B cell (primary cell): ENCODE data around the gene THAP8. TPM values are rescaled to one million over a fixed set of nuclear protein-coding genes. Genes with fewer than 3 reads are reported as not detected.

ENCODE experiments used
- ATAC-seq: fragments of 200-7000 bp; cut with Tn5 transposase; one replicate; pipeline ENCODE4 v1.10.0; 2021; ENCODE audit warnings: low read depth, mild to moderate bottlenecking, moderate number of reproducible peaks, moderate library complexity
- CTCF ChIA-PET: fragments of 350-600 bp; sonication (Branson Sonifier 250); formaldehyde crosslinking; loops from one replicate; lab custom pipeline; 2021; ENCODE audit warnings: antibody characterized with exemption, inconsistent platforms; lab: Charles Lee
- POLR2A ChIA-PET: fragments of 350-600 bp; sonication (Branson Sonifier 250); formaldehyde crosslinking; loops from one replicate; lab custom pipeline; 2021; ENCODE audit warnings: antibody characterized with exemption; lab: Charles Lee
- DNase-seq: peaks from one replicate; pipeline ENCODE4 v3.0.0; 2013
- H2AFZ ChIP-seq: 2 replicates; pipeline ENCODE4 v1.6.1; 2012; ENCODE audit warnings: mild to moderate bottlenecking, low read depth, low read length; ENCODE audit not compliant: insufficient read depth, poor library complexity, severe bottlenecking
- H3K27ac ChIP-seq, 2 donors: 1 replicate in 1 of 2; 2 replicates in 1 of 2; pipeline ENCODE4 v1.5.1; 2012 to 2013; ENCODE audit warnings: low read length in 2 of 2, mild to moderate bottlenecking in 2 of 2, moderate library complexity in 1 of 2
- H3K27me3 ChIP-seq, 4 experiments: fragments of 200-600 bp in 1 of 4; sonication (generic) in 1 of 4; replicated peaks in 1 of 4; 1 replicate in 2 of 4; 2 replicates in 2 of 4; pipeline versions ENCODE4 v1.6.1 to v1.7.0; 2013 to 2016; ENCODE audit warnings: low read length in 3 of 4, mild to moderate bottlenecking in 2 of 4, mixed read lengths in 1 of 4, moderate library complexity in 1 of 4; ENCODE audit not compliant: insufficient read depth in 4 of 4, control insufficient read depth in 3 of 4; ENCODE audit errors: control extremely low read depth in 1 of 4
- H3K36me3 ChIP-seq, 2 experiments: replicated peaks in 1 of 2; 1 replicate in 1 of 2; 2 replicates in 1 of 2; pipeline versions ENCODE4 v1.6.1 to v1.7.1; 2013; ENCODE audit warnings: low read length in 1 of 2; ENCODE audit not compliant: insufficient read depth in 2 of 2, control insufficient read depth in 1 of 2; ENCODE audit errors: control extremely low read depth in 1 of 2, extremely low read depth in 1 of 2
- H3K4me1 ChIP-seq, 2 donors: fragments of 200-600 bp in 1 of 2; sonication (generic) in 1 of 2; 1 replicate in 1 of 2; 2 replicates in 1 of 2; pipeline versions ENCODE4 v1.5.1 to v1.6.1; 2013 to 2017; ENCODE audit warnings: low read length in 2 of 2; ENCODE audit not compliant: control insufficient read depth in 2 of 2, insufficient read depth in 2 of 2
- H3K4me2 ChIP-seq: replicated peaks from 2 replicates; pipeline ENCODE3; 2012; ENCODE audit warnings: mild to moderate bottlenecking, low read depth, low read length; ENCODE audit not compliant: poor library complexity, severe bottlenecking
- H3K4me3 ChIP-seq, 5 experiments: fragments of 200-600 bp in 1 of 5; sonication (generic) in 1 of 5; 1 replicate in 3 of 5; 2 replicates in 2 of 5; pipeline versions ENCODE4 v1.5.1 to v1.7.0; 2011 to 2016; ENCODE audit warnings: low read length in 4 of 5, mild to moderate bottlenecking in 4 of 5, low read depth in 2 of 5, control low read depth in 1 of 5, moderate library complexity in 1 of 5; ENCODE audit not compliant: insufficient read depth in 1 of 5; ENCODE audit errors: control extremely low read depth in 1 of 5, extremely low read depth in 1 of 5
- H3K79me2 ChIP-seq: fragments of 200-600 bp; sonication (generic); one replicate; pipeline ENCODE4 v1.6.0; 2016; ENCODE audit warnings: low read length; ENCODE audit not compliant: control insufficient read depth, insufficient read depth
- H3K9ac ChIP-seq: fragments of 200-600 bp; sonication (generic); 2 replicates; pipeline ENCODE4 v1.6.1; 2017; ENCODE audit warnings: mild to moderate bottlenecking, low read length, moderate library complexity
- H3K9me3 ChIP-seq, 3 donors: one replicate each; pipeline versions ENCODE4 v1.6.1 to v1.7.1; 2013; ENCODE audit warnings: low read length in 2 of 3; ENCODE audit not compliant: control insufficient read depth in 2 of 3, insufficient read depth in 1 of 3; ENCODE audit errors: control extremely low read depth in 1 of 3
- H4K20me1 ChIP-seq: 2 replicates; pipeline ENCODE4 v1.6.0; 2012; ENCODE audit warnings: mild to moderate bottlenecking, low read length; ENCODE audit not compliant: insufficient read depth, control insufficient read depth, poor library complexity, severe bottlenecking
- H3K27ac Mint-ChIP-seq: one replicate; pipeline ENCODE4 v1.8.0; 2021; ENCODE audit warnings: mixed read lengths
- H3K27me3 Mint-ChIP-seq: one replicate; pipeline ENCODE4 v1.8.0; 2021; ENCODE audit warnings: mixed read lengths
- H3K4me1 Mint-ChIP-seq: one replicate; pipeline ENCODE4 v1.8.0; 2021; ENCODE audit warnings: mixed read lengths
- H3K4me3 Mint-ChIP-seq: one replicate; pipeline ENCODE4 v1.8.0; 2021; ENCODE audit warnings: mixed read lengths
- H3K9me3 Mint-ChIP-seq: one replicate; pipeline ENCODE4 v1.8.0; 2022; ENCODE audit warnings: mixed read lengths; ENCODE audit not compliant: insufficient read depth
- EZH2 ChIP-seq: IDR thresholded peaks from 2 replicates; pipeline ENCODE4 v1.6.1; 2012; ENCODE audit warnings: borderline replicate concordance, low read depth, mild to moderate bottlenecking, moderate library complexity, low read length; ENCODE audit not compliant: insufficient read depth, poor library complexity, severe bottlenecking
- WGBS: methylation state at CpG from one replicate; pipeline ENCODE4 v1.1.5; 2013; ENCODE audit warnings: missing lambda C conversion rate; ENCODE audit not compliant: insufficient coverage; 5-methylcytosine and 5-hydroxymethylcytosine counted together
- intact Hi-C: fragments of 100-400 bp; cut with micrococcal nuclease; formaldehyde crosslinking; loops from one replicate; pipeline ENCODE4 v1.10.0; 2022
- polyA plus RNA-seq: library from polyadenylated mRNA; depleted of rRNA; stranded (reverse); fragments of >200 nt; gene quantifications from 2 replicates; pipeline ENCODE4 v1.2.3, GENCODE V29; 2012
- total RNA-seq, 2 donors: library from RNA; stranded (reverse); fragments of 120-200 nt in 1 of 2; gene quantifications; 1 replicate in 1 of 2; 2 replicates in 1 of 2; pipeline versions ENCODE4 v1.2.3 to v1.2.4, GENCODE V29; 2013 to 2022
- TF ChIP-seq, protein P1 (sequence below): fragments of 200-600 bp; IDR thresholded peaks from one replicate; pipeline ENCODE4 v1.8.0; 2022; ENCODE audit warnings: antibody characterized with exemption, mild to moderate bottlenecking

Gene THAP8
- total and polyA plus RNA-seq, 2 donors (not counting 1 experiment from before 2014, with no cell fraction given) = 4.5 to 5.7 TPM

DNA sequence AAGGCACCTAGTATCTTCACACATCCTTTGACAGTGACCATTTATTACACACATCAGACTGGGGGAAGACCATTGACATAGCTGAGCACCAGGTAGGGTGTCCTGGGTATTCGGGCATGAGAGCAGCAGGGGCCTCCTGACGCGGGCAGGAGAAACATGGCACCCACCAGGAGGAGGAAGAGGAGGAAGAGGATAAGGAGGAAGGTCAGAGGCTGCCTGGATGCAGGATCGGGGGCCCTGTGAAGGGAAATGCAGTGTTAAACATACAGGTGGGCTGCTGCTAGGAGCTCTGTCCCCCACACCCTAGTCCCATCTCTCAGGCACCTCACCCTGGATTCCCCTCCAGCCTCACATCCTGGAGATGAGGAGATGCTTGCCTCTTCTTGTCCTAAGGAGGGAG is 50.8 kb downstream of the THAP8 start:
- peaks cover 2 to 12% of the 10 kb centered on the region in 2 experiments for H3K36me3 ChIP-seq
- ChIA-PET POLR2A (interaction anchor here (0.6 kb wide), 1 partner anchor 12 kb away, joined by 3 read pairs; no protein-coding TSS in a partner anchor), CTCF (interaction anchor here (0.5 to 0.6 kb wide), 2 partner anchors 11 to 15 kb away, joined by 3 to 4 read pairs; no protein-coding TSS in a partner anchor)
- TF ChIP-seq, protein P1, sequence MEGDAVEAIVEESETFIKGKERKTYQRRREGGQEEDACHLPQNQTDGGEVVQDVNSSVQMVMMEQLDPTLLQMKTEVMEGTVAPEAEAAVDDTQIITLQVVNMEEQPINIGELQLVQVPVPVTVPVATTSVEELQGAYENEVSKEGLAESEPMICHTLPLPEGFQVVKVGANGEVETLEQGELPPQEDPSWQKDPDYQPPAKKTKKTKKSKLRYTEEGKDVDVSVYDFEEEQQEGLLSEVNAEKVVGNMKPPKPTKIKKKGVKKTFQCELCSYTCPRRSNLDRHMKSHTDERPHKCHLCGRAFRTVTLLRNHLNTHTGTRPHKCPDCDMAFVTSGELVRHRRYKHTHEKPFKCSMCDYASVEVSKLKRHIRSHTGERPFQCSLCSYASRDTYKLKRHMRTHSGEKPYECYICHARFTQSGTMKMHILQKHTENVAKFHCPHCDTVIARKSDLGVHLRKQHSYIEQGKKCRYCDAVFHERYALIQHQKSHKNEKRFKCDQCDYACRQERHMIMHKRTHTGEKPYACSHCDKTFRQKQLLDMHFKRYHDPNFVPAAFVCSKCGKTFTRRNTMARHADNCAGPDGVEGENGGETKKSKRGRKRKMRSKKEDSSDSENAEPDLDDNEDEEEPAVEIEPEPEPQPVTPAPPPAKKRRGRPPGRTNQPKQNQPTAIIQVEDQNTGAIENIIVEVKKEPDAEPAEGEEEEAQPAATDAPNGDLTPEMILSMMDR = no peak
- TF ChIP-seq EZH2 = no peak
- intact Hi-C loops = no loop called here
- 95% methylated on average over 4 of the region's 4 CpGs for WGBS
- H3K4me3 Mint-ChIP-seq = no peak overlapping the region
- DNase-seq (no peak), ATAC-seq (no peak)
- no peak overlapping the region for H3K9ac ChIP-seq
- no peaks in the 10 kb centered on the region for H3K4me1 ChIP-seq
- no peak overlapping the region for H3K27ac Mint-ChIP-seq
- no peak overlapping the region for H3K27ac ChIP-seq
- H3K27me3 ChIP-seq = no peaks in the 10 kb centered on the region
- no peak overlapping the region for H3K4me3 ChIP-seq
- peaks cover 5% of the 10 kb centered on the region for H3K4me1 Mint-ChIP-seq
- H4K20me1 ChIP-seq = peaks cover 13% of the 10 kb centered on the region
- peaks cover 3% of the 10 kb centered on the region for H3K79me2 ChIP-seq
- no peaks in the 10 kb centered on the region for H3K9me3 ChIP-seq
- H3K4me2 ChIP-seq = no peak overlapping the region
- no peak overlapping the region for H2AFZ ChIP-seq
- H3K9me3 Mint-ChIP-seq = no peaks in the 10 kb centered on the region
- H3K27me3 Mint-ChIP-seq = no peaks in the 10 kb centered on the region

DNA sequence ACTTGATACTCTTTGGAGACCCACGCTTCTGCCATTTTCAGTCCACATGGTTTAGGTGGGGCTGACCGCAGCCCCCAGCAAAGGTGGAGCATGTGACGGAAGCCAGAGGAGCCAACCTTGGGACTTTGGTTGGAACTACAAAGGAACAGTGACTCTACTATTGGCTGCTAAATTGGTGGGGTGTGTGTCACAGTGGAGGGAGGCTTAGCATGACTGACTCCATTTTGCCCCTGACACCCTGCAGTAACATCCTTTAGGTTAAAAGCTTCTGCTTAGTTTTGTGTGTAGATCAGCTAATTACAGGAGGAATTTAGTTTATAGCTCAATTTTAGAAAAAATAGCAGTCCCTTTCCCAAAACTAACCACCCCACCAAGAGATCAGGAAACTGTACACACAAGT is 52.5 kb downstream of the THAP8 start:
- Histone ChIP-seq H3K27ac (no peak overlapping the region), H3K36me3 (peaks cover 2 to 18% of the 10 kb centered on the region in 2 experiments), H3K4me1 (peaks cover 2 to 3% of the 10 kb centered on the region in 2 donors), H3K9ac (no peak overlapping the region), H3K4me3 (no peak overlapping the region), H3K4me2 (no peak overlapping the region), H3K79me2 (peaks cover 16% of the 10 kb centered on the region), H3K9me3 (no peaks in the 10 kb centered on the region), H2AFZ (no peak overlapping the region), H4K20me1 (peaks cover 16% of the 10 kb centered on the region), H3K27me3 (no peaks in the 10 kb centered on the region)
- 100% methylated on average over 3 of the region's 3 CpGs for WGBS
- Mint-ChIP-seq H3K27ac (no peak overlapping the region), H3K9me3 (no peaks in the 10 kb centered on the region), H3K4me1 (peaks cover 14% of the 10 kb centered on the region), H3K4me3 (no peak overlapping the region), H3K27me3 (no peaks in the 10 kb centered on the region)
- no peak for TF ChIP-seq EZH2
- TF ChIP-seq, protein P1 = no peak
- ChIA-PET CTCF (no interaction called here), POLR2A (interaction anchor here (0.7 kb wide), 1 partner anchor 1013 kb away, joined by 3 read pairs; no protein-coding TSS in a partner anchor)
- intact Hi-C loops = no loop called here
- ATAC-seq = no peak
- no peak for DNase-seq
